Measurements from ENCODE around the gene CLIP1. TPM values are rescaled to one million over a fixed set of nuclear protein-coding genes. Genes with fewer than 3 reads are reported as not detected.
"Not testable (repeated sequence)": the region's sequence is repeated elsewhere in the genome, so short reads cannot be mapped to it uniquely, and the experiment has no call there.

The CLIP1 gene
- total and polyA plus RNA-seq, 7 donors = 16.8 to 257 (median 159) TPM

DNA sequence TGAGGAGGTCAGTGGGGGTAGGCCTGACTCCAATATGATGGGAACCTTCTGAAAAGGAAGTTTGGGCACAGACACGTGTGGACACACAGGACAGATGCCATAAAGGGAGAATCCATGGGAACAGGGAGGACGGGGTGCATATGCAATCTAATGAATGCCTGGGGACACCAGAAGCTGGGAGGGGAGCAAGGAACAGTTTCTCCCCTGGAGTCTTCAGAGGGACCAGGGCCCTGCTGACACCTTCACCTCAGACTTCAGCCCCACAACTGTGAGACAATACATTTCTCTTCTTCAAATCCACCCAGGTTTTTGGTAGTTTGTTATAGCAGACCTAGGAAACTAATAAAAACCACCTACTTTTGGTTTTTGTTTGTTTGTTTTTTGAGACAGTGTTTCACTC, 35.2 kb upstream of the CLIP1 start:
- no peak overlapping the region for H3K4me3 ChIP-seq
- H3K36me3 ChIP-seq = no peaks in the 10 kb centered on the region
- no peak for DNase-seq
- H3K9me3 ChIP-seq = no peaks in the 10 kb centered on the region
- TF ChIP-seq POLR2A (IDR thresholded peaks at IDR 0.05) (no peak), POLR2AphosphoS5 (IDR thresholded peaks at IDR 0.05) (no peak), EP300 (IDR thresholded peaks at IDR 0.05) (no peak)
- TF ChIP-seq, protein P1, sequence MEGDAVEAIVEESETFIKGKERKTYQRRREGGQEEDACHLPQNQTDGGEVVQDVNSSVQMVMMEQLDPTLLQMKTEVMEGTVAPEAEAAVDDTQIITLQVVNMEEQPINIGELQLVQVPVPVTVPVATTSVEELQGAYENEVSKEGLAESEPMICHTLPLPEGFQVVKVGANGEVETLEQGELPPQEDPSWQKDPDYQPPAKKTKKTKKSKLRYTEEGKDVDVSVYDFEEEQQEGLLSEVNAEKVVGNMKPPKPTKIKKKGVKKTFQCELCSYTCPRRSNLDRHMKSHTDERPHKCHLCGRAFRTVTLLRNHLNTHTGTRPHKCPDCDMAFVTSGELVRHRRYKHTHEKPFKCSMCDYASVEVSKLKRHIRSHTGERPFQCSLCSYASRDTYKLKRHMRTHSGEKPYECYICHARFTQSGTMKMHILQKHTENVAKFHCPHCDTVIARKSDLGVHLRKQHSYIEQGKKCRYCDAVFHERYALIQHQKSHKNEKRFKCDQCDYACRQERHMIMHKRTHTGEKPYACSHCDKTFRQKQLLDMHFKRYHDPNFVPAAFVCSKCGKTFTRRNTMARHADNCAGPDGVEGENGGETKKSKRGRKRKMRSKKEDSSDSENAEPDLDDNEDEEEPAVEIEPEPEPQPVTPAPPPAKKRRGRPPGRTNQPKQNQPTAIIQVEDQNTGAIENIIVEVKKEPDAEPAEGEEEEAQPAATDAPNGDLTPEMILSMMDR (IDR thresholded peaks at IDR 0.05) = no peak
- intact Hi-C loops (cut with DNase I) = no loop called here
- 75 to 77% methylated on average over 2 of the region's 2 CpGs for WGBS, 2 donors
- H3K27ac ChIP-seq = no peak overlapping the region
- H3K27me3 ChIP-seq = no peaks in the 10 kb centered on the region
- no peaks in the 10 kb centered on the region for H3K4me1 ChIP-seq

DNA sequence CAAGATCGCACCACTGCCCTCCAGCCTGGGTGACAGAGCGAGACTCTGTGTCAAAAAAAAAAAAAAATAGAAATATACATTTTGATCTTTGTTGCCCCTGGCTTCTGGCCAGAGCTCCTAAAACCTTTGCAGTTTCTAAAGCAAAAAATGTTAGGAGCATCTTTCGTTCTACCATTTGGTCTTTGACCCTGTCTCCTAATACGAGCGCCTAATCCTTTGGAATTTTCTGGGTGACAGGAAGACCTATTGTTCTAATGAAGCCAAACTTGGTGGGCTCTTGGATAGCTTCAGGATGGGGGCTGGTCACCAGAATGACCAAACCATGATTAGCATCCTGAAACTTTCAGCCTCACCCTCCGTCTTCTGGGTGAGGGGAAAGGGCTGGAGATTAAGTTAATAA, 32.3 kb upstream of the CLIP1 start:
- Histone ChIP-seq H3K4me3 (no peak overlapping the region), H3K36me3 (no peaks in the 10 kb centered on the region), H3K4me1 (no peaks in the 10 kb centered on the region), H3K27me3 (no peaks in the 10 kb centered on the region), H3K9me3 (no peaks in the 10 kb centered on the region), H3K27ac (no peak overlapping the region)
- peak; percentile 8 for DNase-seq
- WGBS, 2 donors = 65 to 78% methylated on average over 6 of the region's 6 CpGs
- intact Hi-C loops (cut with DNase I) = no loop called here
- TF ChIP-seq EP300 (IDR thresholded peaks at IDR 0.05) (no peak), POLR2AphosphoS5 (IDR thresholded peaks at IDR 0.05) (no peak), POLR2A (IDR thresholded peaks at IDR 0.05) (no peak)
- TF ChIP-seq, protein P1 (IDR thresholded peaks at IDR 0.05) = no peak

GRCh38 chr12:122454250-122454721, 31.8 kb upstream of the CLIP1 start:
- H3K27me3 ChIP-seq = no peaks in the 10 kb centered on the region
- no peaks in the 10 kb centered on the region for H3K4me1 ChIP-seq
- no peak overlapping the region for H3K27ac ChIP-seq
- no peaks in the 10 kb centered on the region for H3K36me3 ChIP-seq
- TF ChIP-seq, protein P1 (IDR thresholded peaks at IDR 0.05) = no peak
- TF ChIP-seq POLR2AphosphoS5 (IDR thresholded peaks at IDR 0.05) (no peak), EP300 (IDR thresholded peaks at IDR 0.05) (no peak), POLR2A (IDR thresholded peaks at IDR 0.05) (no peak)
- intact Hi-C loops (cut with DNase I) = no loop called here
- no peak overlapping the region for H3K4me3 ChIP-seq
- DNase-seq = peak; percentile 29
- WGBS, 2 donors = 93% methylated on average over 12 of the region's 12 CpGs
- no peaks in the 10 kb centered on the region for H3K9me3 ChIP-seq

- Histone ChIP-seq H3K4me1 (no peaks in the 10 kb centered on the region), H3K36me3 (no peaks in the 10 kb centered on the region), H3K27me3 (no peaks in the 10 kb centered on the region), H3K4me3 (no peak overlapping the region), H3K9me3 (no peaks in the 10 kb centered on the region), H3K27ac (no peak overlapping the region)
- WGBS, 2 donors = 67 to 72% methylated on average over 11 of the region's 11 CpGs
- intact Hi-C loops (cut with DNase I) = no loop called here
- no peak for TF ChIP-seq EP300 (IDR thresholded peaks at IDR 0.05)
- no peak for TF ChIP-seq POLR2AphosphoS5 (IDR thresholded peaks at IDR 0.05)
- TF ChIP-seq, protein P1 (IDR thresholded peaks at IDR 0.05) = no peak
- TF ChIP-seq POLR2A (IDR thresholded peaks at IDR 0.05) = no peak
- DNase-seq = peak; percentile 37
Measured at GRCh38 chr12:122452701-122453285, 30.3 kb upstream of the CLIP1 start.

DNA sequence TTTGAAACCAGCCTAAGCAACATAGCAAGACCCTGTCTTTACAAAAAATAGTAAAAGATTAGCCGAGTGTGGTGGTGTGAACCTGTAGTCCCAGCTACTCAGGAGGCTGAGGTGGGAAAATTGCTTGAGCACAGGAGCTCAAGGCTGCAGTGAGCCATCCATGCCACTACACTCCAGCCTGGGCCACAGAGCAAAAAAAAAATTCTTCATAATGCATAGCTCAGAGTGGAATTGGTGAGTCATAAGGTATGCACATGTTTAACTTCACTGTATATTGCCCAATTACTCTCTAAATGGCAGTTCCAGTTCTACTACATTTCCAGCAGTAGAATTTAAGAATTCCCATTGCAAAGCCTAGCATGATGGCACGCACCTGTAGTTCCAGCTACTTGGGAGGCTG, 26.8 kb upstream of the CLIP1 start:
- DNase-seq = no peak
- TF ChIP-seq POLR2AphosphoS5 (IDR thresholded peaks at IDR 0.05) (no peak), EP300 (IDR thresholded peaks at IDR 0.05) (no peak), POLR2A (IDR thresholded peaks at IDR 0.05) (no peak)
- TF ChIP-seq, protein P1 (IDR thresholded peaks at IDR 0.05) = no peak
- peaks cover 0 to 4% (median 0%) of the 10 kb centered on the region in 4 donors for H3K4me1 ChIP-seq
- H3K36me3 ChIP-seq = no peaks in the 10 kb centered on the region
- intact Hi-C loops (cut with DNase I) = no loop called here
- no peak overlapping the region for H3K27ac ChIP-seq
- no peaks in the 10 kb centered on the region for H3K27me3 ChIP-seq
- H3K9me3 ChIP-seq = no peaks in the 10 kb centered on the region
- WGBS, 2 donors = 56 to 85% methylated on average over 2 of the region's 2 CpGs
- H3K4me3 ChIP-seq = no peak overlapping the region

- WGBS, 2 donors = 95 to 97% methylated on average over 3 of the region's 3 CpGs
- intact Hi-C loops (cut with DNase I); H3K36me3 ChIP-seq; H3K27ac ChIP-seq; H3K4me3 ChIP-seq; H3K9me3 ChIP-seq; H3K27me3 ChIP-seq; H3K4me1 ChIP-seq: not testable (repeated sequence)
- DNase-seq = peak; percentile 6
Measured at GRCh38 chr12:122447825-122448224, 25.4 kb upstream of the CLIP1 start.

- H3K27me3 ChIP-seq; H3K4me1 ChIP-seq; H3K27ac ChIP-seq; H3K9me3 ChIP-seq; H3K36me3 ChIP-seq; intact Hi-C loops (cut with DNase I); H3K4me3 ChIP-seq: not testable (repeated sequence)
- 74 to 80% methylated on average over 6 of the region's 6 CpGs for WGBS, 2 donors
- peak; percentile 4 for DNase-seq
Measured at GRCh38 chr12:122446390-122446789, 23.9 kb upstream of the CLIP1 start.

All from sigmoid colon (tissue), 7 donors.